GM21423 (cell line): ENCODE measurements around the gene DUOX2.
"Not testable (repeated sequence)": the region's sequence is repeated elsewhere in the genome, so short reads cannot be mapped to it uniquely, and the experiment has no call there.

Experiments used
- ATAC-seq: cut with Tn5 transposase; IDR thresholded peaks from one replicate; pipeline ENCODE4 v1.9.1; 2021; ENCODE audit warnings: mild to moderate bottlenecking, moderate library complexity; ENCODE audit not compliant: unreplicated experiment

Gene DUOX2

GRCh38 chr15:45120081-45120972, 6.4 kb upstream of the DUOX2 start:
- no peak for ATAC-seq

- no peak for ATAC-seq
Observed at GRCh38 chr15:45118996-45119395, 5.0 kb upstream of the DUOX2 start.

GRCh38 chr15:45118131-45118588, 4.2 kb upstream of the DUOX2 start:
- ATAC-seq, result peak; percentile 94

- peak; percentile 12 for ATAC-seq
Observed at GRCh38 chr15:45117308-45118130, 3.5 kb upstream of the DUOX2 start.

GRCh38 chr15:45116482-45117307, 2.7 kb upstream of the DUOX2 start:
- ATAC-seq, result no peak

GRCh38 chr15:45116006-45116481, 2.1 kb upstream of the DUOX2 start:
- ATAC-seq, result no peak

GRCh38 chr15:45115312-45115820, 1.4 kb upstream of the DUOX2 start:
- no peak for ATAC-seq

GRCh38 chr15:45114751-45115085, 746 bp upstream of the DUOX2 start:
- no peak for ATAC-seq

GRCh38 chr15:45113380-45113990, 487 bp downstream of the DUOX2 start:
- no peak for ATAC-seq

GRCh38 chr15:45112591-45113379, 1.2 kb downstream of the DUOX2 start:
- ATAC-seq, result no peak

GRCh38 chr15:45112143-45112590, 1.8 kb downstream of the DUOX2 start:
- no peak for ATAC-seq

GRCh38 chr15:45111390-45112142, 2.4 kb downstream of the DUOX2 start:
- no peak for ATAC-seq

GRCh38 chr15:45110256-45110820, 3.6 kb downstream of the DUOX2 start:
- no peak for ATAC-seq

GRCh38 chr15:45107941-45108630, 5.9 kb downstream of the DUOX2 start:
- no peak for ATAC-seq

GRCh38 chr15:45106002-45106790, 7.8 kb downstream of the DUOX2 start:
- no peak for ATAC-seq

- no peak for ATAC-seq
Observed at GRCh38 chr15:45105586-45105985, 8.4 kb downstream of the DUOX2 start.

GRCh38 chr15:45104170-45104569, 9.8 kb downstream of the DUOX2 start:
- ATAC-seq, result not testable (repeated sequence)
